SH-SY5Y (cell line): ENCODE data around the gene INO80B.

Experiments used
- GATA2 ChIP-seq: IDR thresholded peaks from 2 replicates; pipeline ENCODE4 v1.6.1; 2011; ENCODE audit warnings: mild to moderate bottlenecking, low read depth, low read length
- GATA3 ChIP-seq: IDR thresholded peaks from 2 replicates; pipeline ENCODE4 v1.6.1; 2011; ENCODE audit warnings: low read depth, mild to moderate bottlenecking, low read length, moderate library complexity

INO80B gene

GRCh38 chr2:74461187-74462053 lies 6.5 kb downstream of the INO80B start:
- TF ChIP-seq GATA3 (no peak), GATA2 (no peak)

GRCh38 chr2:74462054-74462785 lies 7.3 kb downstream of the INO80B start:
- TF ChIP-seq GATA3 (no peak), GATA2 (no peak)

GRCh38 chr2:74462786-74463105 lies 7.9 kb downstream of the INO80B start:
- TF ChIP-seq GATA2 = no peak
- TF ChIP-seq GATA3 = no peak

- no peak for TF ChIP-seq GATA2
- no peak for TF ChIP-seq GATA3
Measured at GRCh38 chr2:74464406-74464805, 9.5 kb downstream of the INO80B start.

- TF ChIP-seq GATA3 (no peak), GATA2 (no peak)
Measured at GRCh38 chr2:74471332-74472065, 16.6 kb downstream of the INO80B start.

GRCh38 chr2:74472086-74472944 lies 17.4 kb downstream of the INO80B start, which contains the start of gene MRPL53:
MRPL53 (minus strand) TSS chr2:74472680; CDS start chr2:74472660, 20 bp downstream.
- TF ChIP-seq GATA2 (peak; percentile 17; the same call in 1 of the 2 replicates), GATA3 (no peak)

- no peak for TF ChIP-seq GATA3
- no peak for TF ChIP-seq GATA2
Measured at GRCh38 chr2:74472945-74473258, 18.0 kb downstream of the INO80B start.

GRCh38 chr2:74474481-74474880 lies 19.6 kb downstream of the INO80B start:
- TF ChIP-seq GATA3 (no peak), GATA2 (no peak)

GRCh38 chr2:74474899-74475298 lies 20.0 kb downstream of the INO80B start:
- TF ChIP-seq GATA3 (no peak), GATA2 (no peak)

GRCh38 chr2:74481431-74481830 lies 26.5 kb downstream of the INO80B start:
- no peak for TF ChIP-seq GATA2
- TF ChIP-seq GATA3 = no peak

- no peak for TF ChIP-seq GATA3
- no peak for TF ChIP-seq GATA2
Measured at GRCh38 chr2:74481961-74482800, 27.3 kb downstream of the INO80B start.

GRCh38 chr2:74482801-74483674 lies 28.2 kb downstream of the INO80B start, which contains the start of the genes CCDC142 and TTC31:
CCDC142 (minus strand) TSS chr2:74482998; CDS start chr2:74482837, 161 bp downstream.
TTC31 (plus strand) TSS chr2:74483081; CDS start chr2:74483096, 15 bp downstream.
- TF ChIP-seq GATA2 (0 out of 2 replicates have a peak, but pooled peaks have one; percentile 30), GATA3 (no peak)
